Right ventricle myocardium inferior (tissue), 1 donor: ENCODE data around the gene HPRT1. TPM values are rescaled to one million over a fixed set of nuclear protein-coding genes. Genes with fewer than 3 reads are reported as not detected.
A peak's percentile ranks its signal among the peaks of the same experiment; 100 is the strongest.

Experiments used
- ATAC-seq: fragments of 200-7000 bp; cut with Tn5 transposase; one replicate; pipeline ENCODE4 v1.9.1; 2020; ENCODE audit warnings: mild to moderate bottlenecking, moderate library complexity
- DNase-seq: peaks from one replicate; pipeline ENCODE4 v3.0.0; 2021; ENCODE audit errors: missing footprints
- intact Hi-C: fragments of 100-400 bp; cut with DNase I; formaldehyde crosslinking; loops from one replicate; pipeline ENCODE4 v1.11.0; 2022
- total RNA-seq: library from RNA; stranded (reverse); fragmentation: NEBNext Ultra II Directional; extraction: Animal tissue kit (Norgen Biotek cat#: 25700); gene quantifications from one replicate; pipeline ENCODE4 v1.2.1, GENCODE V29; 2021
- donor health status: DM: no; HTN: yes; CAD: no; lungs with severe emphysema.

The HPRT1 gene
- total RNA-seq, 1 donor from 2014 or later, result 18.0 TPM

- DNase-seq, result no peak
- no peak for ATAC-seq
- intact Hi-C loops, result no loop called here
Observed at GRCh38 chrX:134469486-134469885, 9.5 kb downstream of the HPRT1 start.

- DNase-seq (no peak), ATAC-seq (no peak)
- intact Hi-C loops, result no loop called here
Observed at GRCh38 chrX:134470013-134470412, 10.0 kb downstream of the HPRT1 start.

- ATAC-seq (no peak), DNase-seq (no peak)
- intact Hi-C loops, result no loop called here
Observed at GRCh38 chrX:134472041-134472440, 12.1 kb downstream of the HPRT1 start.

GRCh38 chrX:134476284-134476683 is 16.3 kb downstream of the HPRT1 start:
- ATAC-seq (no peak), DNase-seq (no peak)
- intact Hi-C loops, result no loop called here

GRCh38 chrX:134478374-134478773 is 18.4 kb downstream of the HPRT1 start:
- intact Hi-C loops, result no loop called here
- DNase-seq (no peak), ATAC-seq (no peak)

GRCh38 chrX:134480061-134480460 is 20.1 kb downstream of the HPRT1 start:
- ATAC-seq, result no peak
- intact Hi-C loops, result loop anchor here (5.0 kb wide), 1 partner anchor 302 kb away; no protein-coding TSS in a partner anchor
- no peak for DNase-seq

GRCh38 chrX:134481339-134481738 is 21.4 kb downstream of the HPRT1 start:
- DNase-seq, result no peak
- intact Hi-C loops, result loop anchor here (5.0 kb wide), 1 partner anchor 301 kb away; no protein-coding TSS in a partner anchor

GRCh38 chrX:134482371-134482770 is 22.4 kb downstream of the HPRT1 start:
- DNase-seq, result no peak
- ATAC-seq, result no peak
- intact Hi-C loops, result loop anchor here (5.0 kb wide), 1 partner anchor 300 kb away; no protein-coding TSS in a partner anchor

More at GRCh38 chrX:134481339-134481738, 21.4 kb downstream of the HPRT1 start:
- no peak for ATAC-seq

- intact Hi-C loops, result loop anchor here (5.0 kb wide), 1 partner anchor 298 kb away; no protein-coding TSS in a partner anchor
- DNase-seq, result no peak
- no peak for ATAC-seq
Observed at GRCh38 chrX:134484039-134484438, 24.1 kb downstream of the HPRT1 start.

GRCh38 chrX:134501941-134502340 is 42.0 kb downstream of the HPRT1 start:
- intact Hi-C loops, result no loop called here
- DNase-seq (no peak), ATAC-seq (no peak)

- DNase-seq (no peak), ATAC-seq (no peak)
- intact Hi-C loops, result no loop called here
Observed at GRCh38 chrX:134502686-134503085, 42.7 kb downstream of the HPRT1 start.

- no peak for ATAC-seq
- no peak for DNase-seq
- intact Hi-C loops, result no loop called here
Observed at GRCh38 chrX:134512566-134512965, 52.6 kb downstream of the HPRT1 start.

GRCh38 chrX:134513091-134513490 is 53.1 kb downstream of the HPRT1 start:
- intact Hi-C loops, result no loop called here
- no peak for DNase-seq
- ATAC-seq, result no peak

GRCh38 chrX:134520860-134521390 is 61.0 kb downstream of the HPRT1 start:
- no peak for DNase-seq
- ATAC-seq, result peak; percentile 60
- intact Hi-C loops, result loop anchor here (2.0 kb wide), 1 partner anchor 232 kb away; no protein-coding TSS in a partner anchor

- DNase-seq, result no peak
- intact Hi-C loops, result no loop called here
- no peak for ATAC-seq
Observed at GRCh38 chrX:134524181-134524580, 64.2 kb downstream of the HPRT1 start.

- DNase-seq (no peak), ATAC-seq (no peak)
- intact Hi-C loops, result no loop called here
Observed at GRCh38 chrX:134525086-134525792, 65.3 kb downstream of the HPRT1 start.

GRCh38 chrX:134526399-134526798 is 66.4 kb downstream of the HPRT1 start:
- DNase-seq, result no peak
- no peak for ATAC-seq
- intact Hi-C loops, result no loop called here

GRCh38 chrX:134528960-134529359 is 69.0 kb downstream of the HPRT1 start:
- DNase-seq (no peak), ATAC-seq (no peak)
- intact Hi-C loops, result no loop called here

- no peak for DNase-seq
- intact Hi-C loops, result no loop called here
- ATAC-seq, result no peak
Observed at GRCh38 chrX:134529481-134529880, 69.5 kb downstream of the HPRT1 start.

GRCh38 chrX:134530845-134531244 is 70.9 kb downstream of the HPRT1 start:
- ATAC-seq, result no peak
- intact Hi-C loops, result no loop called here
- DNase-seq, result no peak
